GM21367 (cell line): Measurements from ENCODE around the gene ZNF438.
"Not testable (repeated sequence)": the region's sequence is repeated elsewhere in the genome, so short reads cannot be mapped to it uniquely, and the experiment has no call there.

ENCODE experiments used
- ATAC-seq: cut with Tn5 transposase; IDR thresholded peaks from one replicate; pipeline ENCODE4 v1.9.1; 2021; ENCODE audit not compliant: unreplicated experiment

Gene ZNF438

DNA sequence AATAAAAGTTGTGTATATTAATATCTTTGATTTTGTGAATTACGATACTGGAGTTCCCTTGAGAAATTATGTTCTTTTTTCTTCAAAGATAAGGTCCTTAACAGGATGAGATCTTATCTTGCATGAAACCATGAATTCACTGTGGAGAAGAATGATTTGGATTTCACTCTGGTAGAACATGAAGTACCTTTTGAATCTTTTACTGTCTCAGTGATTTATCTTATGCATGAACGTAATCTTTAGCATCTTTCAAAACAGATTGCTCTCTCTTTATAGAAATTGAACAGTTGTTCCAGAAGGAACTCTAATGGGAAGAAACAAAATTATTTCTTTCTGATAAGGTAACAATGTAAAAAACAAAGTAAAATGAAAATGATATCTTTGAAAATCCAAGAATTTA lies 11.0 kb upstream of the ZNF438 start:
- no peak for ATAC-seq

GRCh38 chr10:31041011-31041410 lies 9.3 kb upstream of the ZNF438 start:
- no peak for ATAC-seq

- ATAC-seq: not testable (repeated sequence)
Observed at GRCh38 chr10:31039006-31039405, 7.3 kb upstream of the ZNF438 start.

- ATAC-seq: no peak
Observed at GRCh38 chr10:31037749-31038148, 6.1 kb upstream of the ZNF438 start.

DNA sequence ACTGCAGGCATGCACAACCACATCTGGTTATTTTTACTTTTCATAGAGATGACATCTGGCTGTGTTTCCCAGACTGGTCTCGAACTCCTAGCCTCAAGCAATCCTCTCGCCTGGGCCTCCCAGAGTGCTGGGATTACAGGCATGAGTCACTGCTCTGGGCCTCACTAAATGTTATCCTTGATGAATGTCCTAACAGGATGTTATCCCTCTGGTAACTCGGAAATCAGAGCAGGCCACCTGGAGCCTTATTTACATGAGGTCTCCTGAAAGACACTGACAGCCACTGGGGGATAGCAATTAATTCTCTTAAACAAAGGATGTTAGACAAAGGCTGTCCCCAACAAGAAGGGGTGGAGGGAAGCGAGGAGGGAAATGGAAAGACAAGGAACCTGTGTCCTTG lies 4.5 kb upstream of the ZNF438 start:
- no peak for ATAC-seq

DNA sequence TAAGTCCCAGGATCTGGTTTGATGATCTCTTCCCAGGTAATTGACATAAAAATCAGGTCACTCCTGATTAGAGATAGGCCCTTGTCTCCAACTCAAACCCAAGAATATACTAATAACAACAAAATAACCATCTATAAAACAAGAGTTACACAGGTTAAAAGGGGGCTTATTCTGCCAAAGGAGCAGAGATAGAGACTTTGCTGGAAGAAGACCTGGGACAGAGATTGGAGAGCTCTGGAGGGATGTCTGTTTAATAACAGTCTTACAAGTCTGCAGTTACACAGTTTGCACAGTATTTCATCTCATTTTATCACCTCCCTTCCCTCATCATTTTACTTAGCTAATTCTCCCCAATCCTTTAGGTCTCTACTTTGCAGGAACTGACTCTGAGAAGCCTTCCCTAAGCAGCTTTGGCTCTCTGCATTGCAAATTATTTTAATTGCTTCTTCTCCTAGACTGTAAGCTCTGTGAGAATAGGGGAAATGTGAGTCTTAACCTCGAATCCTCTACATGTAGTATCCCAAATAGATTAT lies 3.7 kb upstream of the ZNF438 start:
- no peak for ATAC-seq

DNA sequence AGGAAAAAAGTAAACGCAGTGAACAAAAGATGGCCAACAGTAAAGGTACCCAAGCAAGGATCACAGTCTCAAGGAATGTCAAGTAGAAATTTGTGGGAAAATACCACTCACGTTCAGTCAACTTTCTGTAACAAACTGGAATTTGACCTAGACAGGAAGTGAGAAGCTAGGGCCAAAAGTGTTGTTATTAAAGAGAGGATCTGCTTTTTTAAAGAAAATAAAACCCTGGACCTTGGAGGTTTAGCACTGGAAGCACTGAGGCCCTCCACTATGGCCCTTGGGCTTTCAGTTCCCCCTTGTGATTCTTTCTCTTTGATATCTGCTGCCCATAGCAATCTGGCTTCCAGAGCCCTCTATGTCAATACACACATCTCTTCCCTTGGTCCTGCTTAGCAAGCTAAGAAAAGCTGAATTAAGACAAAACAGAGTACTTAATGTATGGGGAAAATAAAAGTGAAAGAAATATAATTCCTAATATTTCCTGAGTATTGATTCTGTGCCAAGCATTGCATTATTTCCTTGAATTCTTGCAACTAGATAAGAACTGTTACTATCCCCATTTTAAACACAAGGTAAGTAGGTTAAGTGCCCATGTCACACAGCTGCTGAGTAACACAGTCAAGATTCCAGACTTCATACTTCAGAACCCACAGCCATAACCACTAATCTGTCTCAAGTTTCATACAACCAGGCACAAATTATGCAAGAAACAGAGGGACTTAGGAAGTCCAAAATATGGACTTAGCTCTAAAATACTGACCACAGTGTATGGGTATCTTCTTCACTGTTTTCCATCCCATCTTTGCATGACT lies 2.6 kb upstream of the ZNF438 start:
- no peak for ATAC-seq

- ATAC-seq: no peak
Observed at GRCh38 chr10:31033147-31033546, 1.5 kb upstream of the ZNF438 start.

DNA sequence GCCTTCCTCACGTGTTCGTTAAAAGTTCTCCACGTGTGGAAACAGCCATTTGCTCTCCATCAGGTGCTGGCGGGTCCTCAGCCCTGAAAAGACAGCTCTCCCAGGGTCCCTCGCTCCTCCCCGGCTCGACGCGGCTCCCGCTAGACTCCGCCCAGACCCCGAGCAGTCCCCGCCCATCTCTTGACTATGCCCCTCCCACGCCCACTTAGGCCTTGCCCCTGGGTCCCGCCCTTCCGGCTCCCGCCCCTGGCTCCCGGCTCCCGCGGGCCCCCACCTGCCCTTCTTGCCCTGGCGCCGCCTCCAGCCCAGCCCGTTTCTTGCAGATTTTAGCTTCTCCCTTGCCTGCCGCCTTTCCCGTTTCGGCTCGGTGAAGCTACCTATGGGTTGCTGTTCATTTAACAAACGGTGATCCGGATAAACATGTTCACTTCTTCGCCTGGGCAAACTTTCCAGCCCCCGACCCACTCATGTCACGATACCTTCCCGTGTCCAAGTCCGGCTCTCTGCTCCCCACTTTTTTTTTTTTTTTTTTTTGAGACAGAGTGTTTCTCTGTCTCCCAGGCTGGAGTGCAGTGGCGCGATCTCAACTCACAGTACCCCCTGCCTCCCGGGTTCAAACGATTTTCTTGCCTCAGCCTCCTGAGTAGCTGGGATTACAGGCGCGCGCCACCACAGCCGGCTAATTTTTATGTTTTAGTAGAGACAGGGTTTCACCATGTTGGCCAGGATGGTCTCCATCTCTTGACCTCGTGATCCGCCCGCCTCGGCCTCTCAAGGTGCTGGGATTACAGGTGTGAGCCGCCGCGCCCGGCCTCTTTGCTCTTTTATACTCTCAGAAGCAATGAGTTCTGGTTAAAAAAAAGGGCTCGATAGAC lies 830 bp upstream of the ZNF438 start:
- peak; percentile 78 for ATAC-seq

GRCh38 chr10:31031205-31031557 lies 484 bp downstream of the ZNF438 start:
- ATAC-seq: no peak

GRCh38 chr10:31030800-31031199 lies 865 bp downstream of the ZNF438 start:
- ATAC-seq: no peak

GRCh38 chr10:31030260-31030659 lies 1.4 kb downstream of the ZNF438 start:
- no peak for ATAC-seq

GRCh38 chr10:31028081-31028480 lies 3.6 kb downstream of the ZNF438 start:
- no peak for ATAC-seq

- not testable (repeated sequence) for ATAC-seq
Observed at GRCh38 chr10:31026279-31026678, 5.4 kb downstream of the ZNF438 start.

- ATAC-seq: no peak
Observed at GRCh38 chr10:31025142-31025541, 6.5 kb downstream of the ZNF438 start.

DNA sequence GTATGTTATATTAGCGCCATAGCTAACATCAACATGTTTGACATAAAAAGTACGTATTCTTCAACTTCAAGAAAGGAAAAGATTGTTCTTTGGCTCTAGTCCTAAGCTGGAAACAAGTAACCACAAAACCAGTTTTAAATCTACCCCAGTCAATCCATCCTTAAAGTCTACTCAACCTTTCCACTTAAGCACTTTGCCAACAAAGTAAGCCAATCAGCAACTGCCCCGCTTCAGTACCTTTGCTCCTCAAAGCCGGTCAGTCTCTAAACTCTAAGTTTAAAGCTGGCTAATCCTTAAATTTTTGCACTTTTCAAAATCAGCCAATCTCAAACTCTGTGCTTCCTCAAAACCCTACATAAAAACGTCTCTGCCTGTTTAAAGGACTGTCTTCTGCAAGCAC lies 8.1 kb downstream of the ZNF438 start:
- ATAC-seq: no peak

- no peak for ATAC-seq
Observed at GRCh38 chr10:31020209-31020608, 11.5 kb downstream of the ZNF438 start.

- no peak for ATAC-seq
Observed at GRCh38 chr10:31018962-31019361, 12.7 kb downstream of the ZNF438 start.

DNA sequence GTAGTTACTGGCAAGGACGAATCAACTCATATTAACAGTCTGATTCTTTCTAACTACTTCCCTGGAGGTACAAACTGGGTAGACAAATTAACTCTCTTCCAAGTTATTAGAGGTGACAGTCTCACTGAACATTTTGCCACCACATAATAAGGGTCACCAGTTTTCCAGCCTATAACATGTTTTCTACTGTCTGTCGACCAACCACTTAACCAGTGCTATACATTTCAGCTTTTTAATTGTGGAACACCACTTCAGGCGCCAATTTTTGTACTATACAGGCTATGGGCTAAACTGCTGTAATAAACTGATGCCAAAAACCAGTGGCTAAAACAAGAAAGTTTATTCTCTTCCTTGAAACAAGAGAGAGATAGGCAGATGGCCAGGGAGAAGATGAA lies 13.3 kb downstream of the ZNF438 start:
- no peak for ATAC-seq

- no peak for ATAC-seq
Observed at GRCh38 chr10:31017534-31018355, 13.9 kb downstream of the ZNF438 start.
